Loucy (cell line): ENCODE results near the gene PTHLH.

Experiments used
- H2AFZ ChIP-seq: fragments of 200-600 bp; sonication (generic); 2 replicates; pipeline ENCODE4 v1.6.0; 2016; ENCODE audit warnings: antibody characterized with exemption, mild to moderate bottlenecking, low read length, moderate library complexity
- H3F3A ChIP-seq: fragments of 200-600 bp; 2 replicates; pipeline ENCODE4 v1.6.0; 2016; ENCODE audit warnings: antibody characterized with exemption, low read depth, mild to moderate bottlenecking
- H3K27me3 ChIP-seq: fragments of 200-600 bp; sonication (generic); 2 replicates; pipeline ENCODE4 v1.6.1; 2014; ENCODE audit warnings: low read length, mild to moderate bottlenecking; ENCODE audit not compliant: insufficient read depth, poor library complexity, severe bottlenecking
- H3K36me3 ChIP-seq: fragments of 200-600 bp; sonication (generic); 2 replicates; pipeline ENCODE4 v1.6.1; 2016; ENCODE audit warnings: low read length; ENCODE audit not compliant: insufficient read depth
- H3K4me1 ChIP-seq: fragments of 200-600 bp; sonication (generic); 2 replicates; pipeline ENCODE4 v1.5.1; 2014; ENCODE audit warnings: low read length, mild to moderate bottlenecking; ENCODE audit not compliant: insufficient read depth, poor library complexity, severe bottlenecking
- H3K4me2 ChIP-seq: fragments of 200-600 bp; sonication (generic); 2 replicates; pipeline ENCODE4 v1.6.0; 2014; ENCODE audit warnings: antibody characterized with exemption, low read length, low read depth, mild to moderate bottlenecking; ENCODE audit not compliant: poor library complexity, severe bottlenecking
- H3K4me3 ChIP-seq: fragments of 200-600 bp; sonication (generic); 2 replicates; pipeline ENCODE4 v1.5.1; 2014; ENCODE audit warnings: low read length, mild to moderate bottlenecking, mixed read lengths; ENCODE audit not compliant: poor library complexity, severe bottlenecking
- H3K79me2 ChIP-seq: fragments of 200-600 bp; sonication (generic); 2 replicates; pipeline ENCODE4 v1.6.1; 2014; ENCODE audit warnings: low read length; ENCODE audit not compliant: insufficient read depth
- H3K9ac ChIP-seq: fragments of 200-600 bp; sonication (generic); 2 replicates; pipeline ENCODE4 v1.6.0; 2014; ENCODE audit warnings: mild to moderate bottlenecking, low read depth, low read length, moderate library complexity; ENCODE audit not compliant: poor library complexity, severe bottlenecking
- H3K9me2 ChIP-seq: fragments of 200-600 bp; sonication (generic); replicated peaks from 2 replicates; pipeline ENCODE4 v1.6.1; 2016; ENCODE audit warnings: low read depth, low read length, mixed read lengths
- H3K9me3 ChIP-seq: fragments of 200-600 bp; sonication (generic); 2 replicates; pipeline ENCODE4 v1.6.1; 2014; ENCODE audit warnings: mild to moderate bottlenecking, antibody characterized with exemption, low read length, low read depth; ENCODE audit not compliant: insufficient read depth
- H4K20me1 ChIP-seq: fragments of 200-600 bp; sonication (generic); 2 replicates; pipeline ENCODE4 v1.6.0; 2014; ENCODE audit warnings: antibody characterized with exemption, low read length, mild to moderate bottlenecking; ENCODE audit not compliant: insufficient read depth, poor library complexity, severe bottlenecking
- CTCF ChIP-seq: fragments of 200-600 bp; sonication (generic); conservative IDR thresholded peaks from 2 replicates; pipeline ENCODE4 v1.5.1; 2014; ENCODE audit warnings: mild to moderate bottlenecking, antibody characterized with exemption, low read length
- EZH2phosphoT487 ChIP-seq: fragments of 200-600 bp; IDR thresholded peaks from 2 replicates; pipeline ENCODE4 v1.6.1; 2018; ENCODE audit warnings: antibody characterized with exemption, mild to moderate bottlenecking, moderate library complexity, borderline replicate concordance

The PTHLH gene

GRCh38 chr12:27940245-27940644 lies 32.3 kb downstream of the PTHLH start:
- no peaks in the 10 kb centered on the region for H3K36me3 ChIP-seq
- no peaks in the 10 kb centered on the region for H3K79me2 ChIP-seq
- no peaks in the 10 kb centered on the region for H3K27me3 ChIP-seq
- H4K20me1 ChIP-seq = no peaks in the 10 kb centered on the region
- H3K4me2 ChIP-seq = no peak overlapping the region
- no peak overlapping the region for H2AFZ ChIP-seq
- H3K9me3 ChIP-seq = no peaks in the 10 kb centered on the region
- no peak overlapping the region for H3K4me3 ChIP-seq
- H3F3A ChIP-seq = no peaks in the 10 kb centered on the region
- no peaks in the 10 kb centered on the region for H3K9me2 ChIP-seq
- no peaks in the 10 kb centered on the region for H3K4me1 ChIP-seq
- H3K9ac ChIP-seq = no peak overlapping the region
- TF ChIP-seq EZH2phosphoT487 = no peak
- no peak for TF ChIP-seq CTCF

- Histone ChIP-seq H3F3A (no peaks in the 10 kb centered on the region), H3K36me3 (no peaks in the 10 kb centered on the region), H3K79me2 (no peaks in the 10 kb centered on the region), H3K27me3 (no peaks in the 10 kb centered on the region), H3K9me3 (no peaks in the 10 kb centered on the region), H3K4me3 (no peak overlapping the region), H2AFZ (no peak overlapping the region), H3K9me2 (no peaks in the 10 kb centered on the region), H4K20me1 (no peaks in the 10 kb centered on the region), H3K4me1 (no peaks in the 10 kb centered on the region), H3K4me2 (no peak overlapping the region), H3K9ac (no peak overlapping the region)
- TF ChIP-seq EZH2phosphoT487 (no peak), CTCF (no peak)
Measured at GRCh38 chr12:27937768-27938167, 34.8 kb downstream of the PTHLH start.

- Histone ChIP-seq H2AFZ (no peak overlapping the region), H3K9ac (no peak overlapping the region), H3K4me2 (no peak overlapping the region), H3K79me2 (no peaks in the 10 kb centered on the region), H3K27me3 (no peaks in the 10 kb centered on the region), H3K9me3 (no peaks in the 10 kb centered on the region), H3K4me1 (no peaks in the 10 kb centered on the region), H3K36me3 (no peaks in the 10 kb centered on the region), H4K20me1 (no peaks in the 10 kb centered on the region), H3K9me2 (no peaks in the 10 kb centered on the region), H3F3A (no peaks in the 10 kb centered on the region), H3K4me3 (no peak overlapping the region)
- TF ChIP-seq CTCF = no peak
- no peak for TF ChIP-seq EZH2phosphoT487
Measured at GRCh38 chr12:27936196-27936595, 36.3 kb downstream of the PTHLH start.
